GM18526 (cell line): ENCODE measurements around the gene SMG7.

Experiments used
- POLR2A ChIP-seq: IDR thresholded peaks from 3 replicates; pipeline ENCODE4 v1.6.1; 2011; ENCODE audit not compliant: insufficient read length; ENCODE audit errors: extremely low read depth

The SMG7 gene

GRCh38 chr1:183565261-183565660, 93.0 kb downstream of the SMG7 start:
- TF ChIP-seq POLR2A, result no peak

GRCh38 chr1:183566026-183566425, 93.7 kb downstream of the SMG7 start:
- no peak for TF ChIP-seq POLR2A

- TF ChIP-seq POLR2A, result peak; percentile 21
Observed at GRCh38 chr1:183567584-183567983, 95.3 kb downstream of the SMG7 start.

- TF ChIP-seq POLR2A, result no peak
Observed at GRCh38 chr1:183568176-183569021, 96.1 kb downstream of the SMG7 start.

GRCh38 chr1:183569141-183569540, 96.8 kb downstream of the SMG7 start:
- TF ChIP-seq POLR2A, result no peak

GRCh38 chr1:183569801-183570200, 97.5 kb downstream of the SMG7 start:
- no peak for TF ChIP-seq POLR2A

- TF ChIP-seq POLR2A, result no peak
Observed at GRCh38 chr1:183570451-183570850, 98.2 kb downstream of the SMG7 start.

- TF ChIP-seq POLR2A, result no peak
Observed at GRCh38 chr1:183571678-183572268, 99.5 kb downstream of the SMG7 start.

- TF ChIP-seq POLR2A, result no peak
Observed at GRCh38 chr1:183572721-183573120, 100.4 kb downstream of the SMG7 start.

- no peak for TF ChIP-seq POLR2A
Observed at GRCh38 chr1:183575606-183576005, 103.3 kb downstream of the SMG7 start.

GRCh38 chr1:183576537-183576936, 104.2 kb downstream of the SMG7 start:
- no peak for TF ChIP-seq POLR2A

GRCh38 chr1:183577897-183578465, 105.7 kb downstream of the SMG7 start:
- no peak for TF ChIP-seq POLR2A

GRCh38 chr1:183578856-183579255, 106.6 kb downstream of the SMG7 start:
- TF ChIP-seq POLR2A, result no peak

GRCh38 chr1:183580281-183580682, 108.0 kb downstream of the SMG7 start:
- no peak for TF ChIP-seq POLR2A

- no peak for TF ChIP-seq POLR2A
Observed at GRCh38 chr1:183582021-183582713, 109.9 kb downstream of the SMG7 start.

- TF ChIP-seq POLR2A, result no peak
Observed at GRCh38 chr1:183583466-183583865, 111.2 kb downstream of the SMG7 start.
